HTR-8/SVneo (cell line): ENCODE results near the gene C22orf23.
"Not testable (repeated sequence)": the region's sequence is repeated elsewhere in the genome, so short reads cannot be mapped to it uniquely, and the experiment has no call there.

Experiments
- DNase-seq: peaks from one replicate; pipeline ENCODE4 v3.0.0; 2011; ENCODE audit warnings: low spot score, mixed read lengths; ENCODE audit not compliant: insufficient read length
- FAIRE-seq: peaks from 2 replicates; lab custom pipeline; 2011; peaks lifted over from hg19 to GRCh38; lab: Jason Lieb, UNC

The C22orf23 gene

GRCh38 chr22:37959231-37959825, 5.9 kb upstream of the C22orf23 start:
- FAIRE-seq, result no peak

GRCh38 chr22:37957232-37957631, 3.8 kb upstream of the C22orf23 start:
- DNase-seq (no peak), FAIRE-seq (no peak)

More at GRCh38 chr22:37959231-37959825, 5.9 kb upstream of the C22orf23 start:
- no peak for DNase-seq

- not testable (repeated sequence) for FAIRE-seq, DNase-seq
Observed at GRCh38 chr22:37955825-37956397, 2.5 kb upstream of the C22orf23 start.

GRCh38 chr22:37954686-37955085, 1.3 kb upstream of the C22orf23 start:
- FAIRE-seq (no peak), DNase-seq (no peak)

GRCh38 chr22:37953062-37953436, 352 bp downstream of the C22orf23 start:
- no peak for FAIRE-seq
- no peak for DNase-seq

- not testable (repeated sequence) for DNase-seq, FAIRE-seq
Observed at GRCh38 chr22:37952629-37953028, 772 bp downstream of the C22orf23 start.

- DNase-seq (no peak), FAIRE-seq (no peak)
Observed at GRCh38 chr22:37951305-37951704, 2.1 kb downstream of the C22orf23 start.

- FAIRE-seq, DNase-seq: not testable (repeated sequence)
Observed at GRCh38 chr22:37947142-37947795, 6.1 kb downstream of the C22orf23 start.

- not testable (repeated sequence) for DNase-seq, FAIRE-seq
Observed at GRCh38 chr22:37944423-37944822, 9.0 kb downstream of the C22orf23 start.

GRCh38 chr22:37943825-37944198, 9.6 kb downstream of the C22orf23 start:
- FAIRE-seq, result no peak

GRCh38 chr22:37943136-37943824, 10.1 kb downstream of the C22orf23 start:
- DNase-seq, result no peak
- no peak for FAIRE-seq

More at GRCh38 chr22:37943825-37944198, 9.6 kb downstream of the C22orf23 start:
- DNase-seq, result no peak

- DNase-seq (no peak), FAIRE-seq (no peak)
Observed at GRCh38 chr22:37942133-37942532, 11.3 kb downstream of the C22orf23 start.

GRCh38 chr22:37940698-37941376, 12.6 kb downstream of the C22orf23 start:
- no peak for DNase-seq

GRCh38 chr22:37933711-37934376, 19.6 kb downstream of the C22orf23 start:
- DNase-seq (peak; percentile 83), FAIRE-seq (peak; percentile 70)

More at GRCh38 chr22:37940698-37941376, 12.6 kb downstream of the C22orf23 start:
- FAIRE-seq, result no peak

- no peak for DNase-seq
Observed at GRCh38 chr22:37932821-37933578, 20.4 kb downstream of the C22orf23 start.

GRCh38 chr22:37932401-37932800, 21.0 kb downstream of the C22orf23 start:
- no peak for DNase-seq
- FAIRE-seq, result no peak

More at GRCh38 chr22:37932821-37933578, 20.4 kb downstream of the C22orf23 start:
- FAIRE-seq, result no peak

- no peak for DNase-seq
- no peak for FAIRE-seq
Observed at GRCh38 chr22:37931893-37932389, 21.5 kb downstream of the C22orf23 start.

GRCh38 chr22:37930952-37931440, 22.4 kb downstream of the C22orf23 start:
- no peak for DNase-seq
- no peak for FAIRE-seq
